K562 (cell line): ENCODE measurements around the gene GABARAP.

Experiments used
- CTCF ChIP-seq, 3 experiments: IDR thresholded peaks in 2 of 3; conservative IDR thresholded peaks in 1 of 3; 2 replicates each; pipeline ENCODE4 v1.5.1; 2011 to 2012; ENCODE audit warnings: low read length in 3 of 3, mild to moderate bottlenecking in 3 of 3, control low read depth in 2 of 3, improper control_type of control experiment in 1 of 3, inconsistent platforms in 1 of 3, low read depth in 1 of 3, mixed read lengths in 1 of 3, moderate library complexity in 1 of 3; ENCODE audit not compliant: insufficient read depth in 2 of 3
- GABPA ChIP-seq: fragments of 200-800 bp; sonication (Bioruptor generic); conservative IDR thresholded peaks from 2 replicates; pipeline ENCODE4 v1.6.1; 2016; ENCODE audit warnings: low read depth, missing genetic modification characterization, missing compliant biosample characterization
- GTF2A2 ChIP-seq: IDR thresholded peaks from 2 replicates; pipeline ENCODE4 v1.6.1; 2016; ENCODE audit warnings: mild to moderate bottlenecking, missing genetic modification characterization, missing compliant biosample characterization
- HNRNPUL1 ChIP-seq: fragments of 200-400 bp; formaldehyde crosslinking; IDR thresholded peaks from 2 replicates; pipeline ENCODE4 v1.6.1; 2017; ENCODE audit warnings: low read length
- SAFB ChIP-seq: fragments of 200-400 bp; formaldehyde crosslinking; IDR thresholded peaks from 2 replicates; pipeline ENCODE4 v1.6.1; 2017; ENCODE audit warnings: low read depth, low read length, borderline replicate concordance
- SMAD1 ChIP-seq: fragments of 150-350 bp; IDR thresholded peaks from 2 replicates; pipeline ENCODE4 v1.6.1; 2014; ENCODE audit warnings: low read length, low read depth; ENCODE audit not compliant: partially characterized antibody

- no peak for TF ChIP-seq CTCF (IDR thresholded peaks at IDR 0.05 in 2 of 3, conservative IDR thresholded peaks at IDR 0.05 in 1 of 3; ENCODE audit: insufficient read depth in 2 of 3, low read depth in 1 of 3, low read length in 3 of 3)
- TF ChIP-seq SAFB = no peak
- no peak for TF ChIP-seq GABPA
- TF ChIP-seq GTF2A2 (tag) = no peak
- TF ChIP-seq HNRNPUL1 = no peak
- TF ChIP-seq SMAD1 = no peak
Measured at GRCh38 chr17:7281074-7281952, 39.1 kb upstream of the GABARAP start, which contains the start of gene SLC2A4.
